Measurements from ENCODE around the gene SNX4. TPM values are rescaled to one million over a fixed set of nuclear protein-coding genes. Genes with fewer than 3 reads are reported as not detected.

The SNX4 gene
- polyA plus RNA-seq, 2 of the 4 experiments (the other 2 are of a cell fraction), result 19.1 to 21.7 TPM

GRCh38 chr3:125428216-125428830, 91.7 kb downstream of the SNX4 start (continued):
- no peak for TF ChIP-seq REST (IDR thresholded peaks at IDR 0.05)

GRCh38 chr3:125418306-125418705, 101.7 kb downstream of the SNX4 start:
- no peak overlapping the region for H3K27ac ChIP-seq
- POLR2A ChIA-PET, result no interaction called here
- 66% methylated on average over 4 of the region's 4 CpGs for WGBS (ENCODE audit: missing lambda C conversion rate)
- no peak for ATAC-seq
- no peaks in the 10 kb centered on the region for H3K9me3 ChIP-seq
- no peak overlapping the region for H3K4me3 ChIP-seq
- FAIRE-seq, result no peak
- no peak overlapping the region for H3K4me2 ChIP-seq
- TF ChIP-seq ESRRA (IDR thresholded peaks at IDR 0.05; ENCODE audit: borderline replicate concordance, low read length) (no peak), ELK1 (IDR thresholded peaks at IDR 0.05; ENCODE audit: low read depth, low read length) (no peak), FOXS1 (CRISPR knock-in tag; IDR thresholded peaks at IDR 0.05) (no peak), POLR2AphosphoS2 (conservative IDR thresholded peaks at IDR 0.05; ENCODE audit: low read length) (no peak), TP53 (CRISPR knock-in tag; IDR thresholded peaks at IDR 0.05) (no peak), KDM1A (IDR thresholded peaks at IDR 0.05; ENCODE audit: low read depth) (no peak)
- H3K4me1 ChIP-seq, result no peaks in the 10 kb centered on the region
- CTCF ChIA-PET, result no interaction called here
- no peak for DNase-seq (ENCODE audit: low read depth in 1 of 2, low spot score in 1 of 2)

- ChIA-PET POLR2A (no interaction called here), CTCF (no interaction called here)
- no peaks in the 10 kb centered on the region for H3K4me1 ChIP-seq
- no peak overlapping the region for H3K4me2 ChIP-seq
- no peaks in the 10 kb centered on the region for H3K9me3 ChIP-seq
- WGBS (ENCODE audit: missing lambda C conversion rate), result 30% methylated on average over 3 of the region's 3 CpGs
- ATAC-seq (no peak), DNase-seq (ENCODE audit: low read depth in 1 of 2, low spot score in 1 of 2) (no peak), FAIRE-seq (no peak)
- H3K4me3 ChIP-seq, result no peak overlapping the region
- H3K27ac ChIP-seq, result no peak overlapping the region
- TF ChIP-seq E2F6 (IDR thresholded peaks at IDR 0.05; ENCODE audit: borderline replicate concordance, low read depth) (no peak), CBX2 (IDR thresholded peaks at IDR 0.05; ENCODE audit: borderline replicate concordance, low read depth) (no peak), EHMT2 (IDR thresholded peaks at IDR 0.05; ENCODE audit: low read depth) (no peak)
Observed at GRCh38 chr3:125416235-125416634, 103.8 kb downstream of the SNX4 start.

- ChIA-PET POLR2A (no interaction called here), CTCF (interaction anchor here (0.6 to 1.1 kb wide), 4 partner anchors 10 to 427 kb away, joined by 3 read pairs; no protein-coding TSS in a partner anchor)
- Histone ChIP-seq H3K27ac (no peak overlapping the region), H3K4me1 (no peaks in the 10 kb centered on the region), H3K4me2 (no peak overlapping the region), H3K4me3 (no peak overlapping the region), H3K9me3 (no peaks in the 10 kb centered on the region)
- WGBS (ENCODE audit: missing lambda C conversion rate), result 73% methylated on average over 8 of the region's 8 CpGs
- FAIRE-seq (no peak), ATAC-seq (no peak), DNase-seq (ENCODE audit: low read depth in 1 of 2, low spot score in 1 of 2) (no peak)
- TF ChIP-seq JUNB (IDR thresholded peaks at IDR 0.05) (no peak), HES2 (IDR thresholded peaks at IDR 0.05) (no peak), ZFP36 (IDR thresholded peaks at IDR 0.05; ENCODE audit: borderline replicate concordance, partially characterized antibody) (no peak), SMC3 (IDR thresholded peaks at IDR 0.05) (no peak), ATOH8 (CRISPR knock-in tag; IDR thresholded peaks at IDR 0.05; ENCODE audit: low read depth) (no peak), ZNF302 (CRISPR knock-in tag; IDR thresholded peaks at IDR 0.05) (no peak), NR3C1 (IDR thresholded peaks at IDR 0.05) (no peak), HDAC2 (IDR thresholded peaks at IDR 0.05) (no peak), RAD21 (conservative IDR thresholded peaks at IDR 0.05 in 1 of 2, IDR thresholded peaks at IDR 0.05 in 1 of 2) (no peak), MAX (IDR thresholded peaks at IDR 0.05) (no peak), PBX3 (IDR thresholded peaks at IDR 0.05) (no peak), KDM1A (IDR thresholded peaks at IDR 0.05; ENCODE audit: low read depth) (no peak), FOXS1 (CRISPR knock-in tag; IDR thresholded peaks at IDR 0.05) (no peak), TP53 (CRISPR knock-in tag; IDR thresholded peaks at IDR 0.05) (no peak), POLR2A (IDR thresholded peaks at IDR 0.05; ENCODE audit: low read length) (no peak), E2F6 (IDR thresholded peaks at IDR 0.05; ENCODE audit: borderline replicate concordance, low read depth) (no peak)
Observed at GRCh38 chr3:125414669-125415068, 105.3 kb downstream of the SNX4 start.

All from A549 (cell line).